Measurements from ENCODE around the gene ZHX3. TPM values are rescaled to one million over a fixed set of nuclear protein-coding genes. Genes with fewer than 3 reads are reported as not detected.

ZHX3 gene
- total and polyA plus RNA-seq, 4 donors, result 3.2 to 30.0 (median 8.0) TPM

- no peak for DNase-seq (ENCODE audit: low spot score)
- H3K36me3 ChIP-seq (ENCODE audit: control insufficient read depth in 4 of 4, insufficient read depth in 3 of 4, low read depth in 1 of 4, low read length in 3 of 4), result peaks cover 0 to 9% (median 2%) of the 10 kb centered on the region in 4 donors
- TF ChIP-seq ZBTB33 (IDR thresholded peaks at IDR 0.05) (no peak), GABPA (IDR thresholded peaks at IDR 0.05 in 1 of 2, conservative IDR thresholded peaks at IDR 0.05 in 1 of 2) (no peak), NR2F2 (IDR thresholded peaks at IDR 0.05) (no peak), RXRA (IDR thresholded peaks at IDR 0.05) (no peak), TAF1 (conservative IDR thresholded peaks at IDR 0.05) (no peak), CTCF (IDR thresholded peaks at IDR 0.05; ENCODE audit: low read depth, low read length, missing input control) (no peak), HNF4A (conservative IDR thresholded peaks at IDR 0.05) (no peak), YY1 (IDR thresholded peaks at IDR 0.05) (no peak), JUND (IDR thresholded peaks at IDR 0.05) (no peak)
- H3K9ac ChIP-seq (ENCODE audit: low read depth in 1 of 2, low read length in 2 of 2), result no peak overlapping the region
- no peaks in the 10 kb centered on the region for H3K9me3 ChIP-seq (ENCODE audit: control insufficient read depth in 4 of 4, low read length in 3 of 4)
- WGBS, result 89% methylated on average over 4 of the region's 4 CpGs
- no peaks in the 10 kb centered on the region for H3K27me3 ChIP-seq (ENCODE audit: control insufficient read depth in 4 of 4, insufficient read depth in 4 of 4, low read length in 3 of 4)
- H3K4me3 ChIP-seq (ENCODE audit: low read depth in 1 of 3, low read length in 3 of 3), result no peak overlapping the region
- no peaks in the 10 kb centered on the region for H3K4me1 ChIP-seq (ENCODE audit: control insufficient read depth in 4 of 4, insufficient read depth in 4 of 4, low read length in 3 of 4)
- no peak overlapping the region for H3K27ac ChIP-seq (ENCODE audit: low read depth in 1 of 2, low read length in 2 of 2)
Observed at GRCh38 chr20:41268917-41269652, 48.4 kb downstream of the ZHX3 start.

DNA sequence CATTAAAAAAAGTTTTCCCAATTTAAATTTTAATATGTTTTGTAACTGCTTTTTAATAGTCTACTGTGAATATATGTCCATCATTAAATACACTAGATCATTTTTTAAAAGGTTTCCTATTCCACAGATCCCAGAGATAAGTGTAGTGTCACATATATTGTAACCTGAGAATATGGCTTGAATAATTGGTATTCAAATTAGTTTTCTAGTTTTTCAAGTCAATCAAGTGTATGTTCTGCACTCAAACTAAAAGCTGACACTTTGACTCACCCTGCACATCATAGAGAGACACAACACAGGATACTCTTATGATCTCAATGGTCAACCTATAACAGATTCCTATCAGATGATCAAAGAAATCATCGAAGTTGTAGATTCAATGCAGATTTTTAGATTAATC is 49.1 kb downstream of the ZHX3 start:
- Histone ChIP-seq H3K36me3 (ENCODE audit: control insufficient read depth in 4 of 4, insufficient read depth in 3 of 4, low read depth in 1 of 4, low read length in 3 of 4) (peaks cover 0 to 9% (median 2%) of the 10 kb centered on the region in 4 donors), H3K9me3 (ENCODE audit: control insufficient read depth in 4 of 4, low read length in 3 of 4) (no peaks in the 10 kb centered on the region), H3K9ac (ENCODE audit: low read depth in 1 of 2, low read length in 2 of 2) (no peak overlapping the region), H3K4me1 (ENCODE audit: control insufficient read depth in 4 of 4, insufficient read depth in 4 of 4, low read length in 3 of 4) (no peaks in the 10 kb centered on the region), H3K27ac (ENCODE audit: low read depth in 1 of 2, low read length in 2 of 2) (no peak overlapping the region), H3K27me3 (ENCODE audit: control insufficient read depth in 4 of 4, insufficient read depth in 4 of 4, low read length in 3 of 4) (no peaks in the 10 kb centered on the region), H3K4me3 (ENCODE audit: low read depth in 1 of 3, low read length in 3 of 3) (no peak overlapping the region)
- 95% methylated on average over 1 of the region's 1 CpG for WGBS
- TF ChIP-seq, protein P1, sequence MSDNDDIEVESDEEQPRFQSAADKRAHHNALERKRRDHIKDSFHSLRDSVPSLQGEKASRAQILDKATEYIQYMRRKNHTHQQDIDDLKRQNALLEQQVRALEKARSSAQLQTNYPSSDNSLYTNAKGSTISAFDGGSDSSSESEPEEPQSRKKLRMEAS (IDR thresholded peaks at IDR 0.05), result no peak
- TF ChIP-seq CTCF (IDR thresholded peaks at IDR 0.05; ENCODE audit: low read depth, low read length, missing input control), result no peak
- TF ChIP-seq, protein P2, sequence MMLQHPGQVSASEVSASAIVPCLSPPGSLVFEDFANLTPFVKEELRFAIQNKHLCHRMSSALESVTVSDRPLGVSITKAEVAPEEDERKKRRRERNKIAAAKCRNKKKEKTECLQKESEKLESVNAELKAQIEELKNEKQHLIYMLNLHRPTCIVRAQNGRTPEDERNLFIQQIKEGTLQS (IDR thresholded peaks at IDR 0.05), result no peak
- TF ChIP-seq YY1 (IDR thresholded peaks at IDR 0.05), result no peak
- TF ChIP-seq JUND (IDR thresholded peaks at IDR 0.05), result no peak
- no peak for TF ChIP-seq FOXA1 (IDR thresholded peaks at IDR 0.05)
- TF ChIP-seq GABPA (IDR thresholded peaks at IDR 0.05 in 1 of 2, conservative IDR thresholded peaks at IDR 0.05 in 1 of 2), result no peak
- no peak for TF ChIP-seq ZBTB33 (IDR thresholded peaks at IDR 0.05)
- no peak for TF ChIP-seq EGR1 (IDR thresholded peaks at IDR 0.05; ENCODE audit: low read depth in 2 of 2)
- no peak for TF ChIP-seq NR2F2 (IDR thresholded peaks at IDR 0.05)
- no peak for DNase-seq (ENCODE audit: low spot score)

Measured in liver (tissue), 9 donors.